GM11168 (cell line): ENCODE results near the gene SSU72.

ENCODE experiments used
- in situ Hi-C: fragments of 300-500 bp; cut with MboI; formaldehyde crosslinking; loops from one replicate; pipeline ENCODE4 v1.12.0; 2022; ENCODE audit warnings: low sequenced_read_pairs; ENCODE audit not compliant: unreplicated experiment

The SSU72 gene

GRCh38 chr1:1574721-1575537 lies at the start of gene SSU72:
SSU72 (minus strand) TSS chr1:1574863; CDS start chr1:1574557, 306 bp downstream.
- in situ Hi-C loops: no loop called here

- in situ Hi-C loops: no loop called here
Observed at GRCh38 chr1:1623631-1624442, 49.2 kb upstream of the SSU72 start.

- in situ Hi-C loops: no loop called here
Observed at GRCh38 chr1:1623181-1623630, 48.5 kb upstream of the SSU72 start.

- in situ Hi-C loops: no loop called here
Observed at GRCh38 chr1:1622788-1623094, 48.1 kb upstream of the SSU72 start.

GRCh38 chr1:1622010-1622787 lies 47.5 kb upstream of the SSU72 start:
- in situ Hi-C loops: no loop called here

- in situ Hi-C loops: no loop called here
Observed at GRCh38 chr1:1621173-1622009, 46.7 kb upstream of the SSU72 start.

GRCh38 chr1:1620433-1621139 lies 45.9 kb upstream of the SSU72 start:
- in situ Hi-C loops: no loop called here

- in situ Hi-C loops: no loop called here
Observed at GRCh38 chr1:1619917-1620361, 45.3 kb upstream of the SSU72 start.

- in situ Hi-C loops: no loop called here
Observed at GRCh38 chr1:1618396-1619068, 43.9 kb upstream of the SSU72 start.

- in situ Hi-C loops: no loop called here
Observed at GRCh38 chr1:1617925-1618324, 43.3 kb upstream of the SSU72 start.

GRCh38 chr1:1617516-1617915 lies 42.9 kb upstream of the SSU72 start:
- in situ Hi-C loops: no loop called here

- in situ Hi-C loops: no loop called here
Observed at GRCh38 chr1:1616838-1617237, 42.2 kb upstream of the SSU72 start.

GRCh38 chr1:1616045-1616790 lies 41.6 kb upstream of the SSU72 start:
- in situ Hi-C loops: no loop called here

- in situ Hi-C loops: no loop called here
Observed at GRCh38 chr1:1615256-1616044, 40.8 kb upstream of the SSU72 start, which contains the start of gene MIB2. MIB2 (plus strand) TSS chr1:1615500; CDS start chr1:1623453, 7,953 bp downstream.

- in situ Hi-C loops: no loop called here
Observed at GRCh38 chr1:1614954-1615255, 40.2 kb upstream of the SSU72 start.

- in situ Hi-C loops: no loop called here
Observed at GRCh38 chr1:1614204-1614953, 39.7 kb upstream of the SSU72 start.
